Fibroblast of skin of back (primary cell): ENCODE measurements around the gene EVL.

Source experiments
- DNase-seq: peaks from one replicate; pipeline ENCODE4 v3.0.0-alpha.2; 2013

EVL gene

GRCh38 chr14:100088226-100088625, 23.0 kb downstream of the EVL start:
- DNase-seq: no peak

- no peak for DNase-seq
Observed at GRCh38 chr14:100091386-100091785, 26.2 kb downstream of the EVL start.

GRCh38 chr14:100092832-100093231, 27.6 kb downstream of the EVL start:
- DNase-seq: no peak

GRCh38 chr14:100093319-100093718, 28.1 kb downstream of the EVL start:
- no peak for DNase-seq

GRCh38 chr14:100096656-100097055, 31.4 kb downstream of the EVL start:
- DNase-seq: peak; percentile 75

- DNase-seq: no peak
Observed at GRCh38 chr14:100098171-100098570, 32.9 kb downstream of the EVL start.

- no peak for DNase-seq
Observed at GRCh38 chr14:100100032-100100703, 34.9 kb downstream of the EVL start.

- no peak for DNase-seq
Observed at GRCh38 chr14:100102156-100102785, 37.0 kb downstream of the EVL start.

- DNase-seq: peak; percentile 82
Observed at GRCh38 chr14:100103250-100104005, 38.2 kb downstream of the EVL start.

GRCh38 chr14:100104006-100104352, 38.8 kb downstream of the EVL start:
- DNase-seq: no peak

GRCh38 chr14:100104523-100105300, 39.5 kb downstream of the EVL start:
- peak; percentile 91 for DNase-seq

GRCh38 chr14:100105357-100106169, 40.3 kb downstream of the EVL start:
- DNase-seq: no peak

GRCh38 chr14:100106250-100107112, 41.3 kb downstream of the EVL start:
- no peak for DNase-seq

GRCh38 chr14:100107236-100107635, 42.0 kb downstream of the EVL start:
- DNase-seq: no peak

GRCh38 chr14:100108042-100108825, 43.0 kb downstream of the EVL start:
- peak; percentile 66 for DNase-seq

GRCh38 chr14:100108840-100109593, 43.8 kb downstream of the EVL start:
- DNase-seq: peak; percentile 33

- no peak for DNase-seq
Observed at GRCh38 chr14:100109594-100109955, 44.4 kb downstream of the EVL start.

- no peak for DNase-seq
Observed at GRCh38 chr14:100110816-100111215, 45.6 kb downstream of the EVL start.

- no peak for DNase-seq
Observed at GRCh38 chr14:100111931-100112704, 46.9 kb downstream of the EVL start.
